Thyroid gland (tissue), 4 donors: Measurements from ENCODE around the gene NT5DC1. TPM values are rescaled to one million over a fixed set of nuclear protein-coding genes. Genes with fewer than 3 reads are reported as not detected.

Source experiments
- DNase-seq, 2 donors: peaks; one replicate each; pipeline ENCODE4 v3.0.0-alpha.2; 2019
- H3K27ac ChIP-seq, 3 donors: fragments of 200-600 bp; sonication (generic); 1 replicate in 2 of 3; 2 replicates in 1 of 3; pipeline ENCODE4 v1.5.1; 2016 to 2019; ENCODE audit warnings: mild to moderate bottlenecking in 1 of 3, moderate library complexity in 1 of 3
- H3K27me3 ChIP-seq: fragments of 200-600 bp; sonication (generic); one replicate; pipeline ENCODE4 v1.5.1; 2019
- H3K36me3 ChIP-seq, 2 donors: fragments of 200-600 bp; sonication (generic); one replicate each; pipeline ENCODE4 v1.5.1; 2016 to 2019
- H3K4me1 ChIP-seq, 2 donors: fragments of 200-600 bp; sonication (generic); one replicate each; pipeline ENCODE4 v1.5.1; 2017 to 2019
- H3K4me3 ChIP-seq, 3 donors: fragments of 200-600 bp; sonication (generic); replicated peaks in 1 of 3; 1 replicate in 2 of 3; 2 replicates in 1 of 3; pipeline ENCODE4 v1.5.1; 2016; ENCODE audit warnings: mild to moderate bottlenecking in 1 of 3
- H3K9me3 ChIP-seq: fragments of 200-600 bp; sonication (generic); one replicate; pipeline ENCODE4 v1.5.1; 2017
- CTCF ChIP-seq, 6 experiments: fragments of 200-600 bp in 3 of 6; fragments of 450-650 bp in 3 of 6; sonication (generic) in 3 of 6; IDR thresholded peaks; one replicate each; pipeline ENCODE4 v1.5.1; 2016 to 2019; ENCODE audit warnings: antibody characterized with exemption in 6 of 6, mild to moderate bottlenecking in 2 of 6, inconsistent platforms in 1 of 6, moderate library complexity in 1 of 6
- POLR2A ChIP-seq, 2 donors: fragments of 450-650 bp; IDR thresholded peaks; one replicate each; pipeline ENCODE4 v1.6.1; 2017; ENCODE audit warnings: antibody characterized with exemption in 2 of 2, mild to moderate bottlenecking in 2 of 2, moderate library complexity in 1 of 2
- WGBS, 2 donors: methylation state at CpG; one replicate each; pipeline ENCODE4 v1.1.5; 2017; 5-methylcytosine and 5-hydroxymethylcytosine counted together
- intact Hi-C: fragments of 100-400 bp; cut with DNase I; formaldehyde crosslinking; loops from one replicate; pipeline ENCODE4 v1.15.1; 2023
- total RNA-seq, 4 donors: library from RNA; depleted of rRNA; stranded (reverse); fragments of >200 nt; gene quantifications; one replicate each; pipeline ENCODE4 v1.2.3, GENCODE V29; 2016

Gene NT5DC1
- total RNA-seq, 4 donors from 2014 or later, result 17.5 to 35.7 (median 22.1) TPM

GRCh38 chr6:116066789-116067188 is 33.9 kb upstream of the NT5DC1 start:
- WGBS, 2 donors, result 87 to 95% methylated on average over 2 of the region's 2 CpGs
- H3K4me3 ChIP-seq, result no peak overlapping the region

GRCh38 chr6:116070101-116070500 is 30.6 kb upstream of the NT5DC1 start:
- H3K4me3 ChIP-seq, result no peak overlapping the region
- H3K9me3 ChIP-seq, result no peaks in the 10 kb centered on the region
- 95 to 98% methylated on average over 1 of the region's 1 CpG for WGBS, 2 donors
- TF ChIP-seq CTCF (IDR thresholded peaks at IDR 0.05), result no peak
- no peak for TF ChIP-seq POLR2A (IDR thresholded peaks at IDR 0.05)
- intact Hi-C loops, result no loop called here
- no peaks in the 10 kb centered on the region for H3K27me3 ChIP-seq
- no peak overlapping the region for H3K27ac ChIP-seq
- H3K4me1 ChIP-seq, result no peaks in the 10 kb centered on the region
- no peaks in the 10 kb centered on the region for H3K36me3 ChIP-seq
- no peak for DNase-seq

More at GRCh38 chr6:116066789-116067188, 33.9 kb upstream of the NT5DC1 start:
- intact Hi-C loops, result no loop called here
- H3K4me1 ChIP-seq, result peaks cover 3% of the 10 kb centered on the region in 2 donors
- H3K27ac ChIP-seq, result no peak overlapping the region
- TF ChIP-seq POLR2A (IDR thresholded peaks at IDR 0.05), result no peak
- no peak for TF ChIP-seq CTCF (IDR thresholded peaks at IDR 0.05)
- no peak for DNase-seq
- H3K9me3 ChIP-seq, result no peaks in the 10 kb centered on the region
- H3K27me3 ChIP-seq, result no peaks in the 10 kb centered on the region
- H3K36me3 ChIP-seq, result no peaks in the 10 kb centered on the region

GRCh38 chr6:116070616-116071389 is 29.9 kb upstream of the NT5DC1 start:
- TF ChIP-seq POLR2A (IDR thresholded peaks at IDR 0.05) (no peak), CTCF (IDR thresholded peaks at IDR 0.05) (no peak)
- H3K27me3 ChIP-seq, result no peaks in the 10 kb centered on the region
- WGBS, 2 donors, result 73 to 79% methylated on average over 2 of the region's 2 CpGs
- no peak for DNase-seq
- no peak overlapping the region for H3K27ac ChIP-seq
- H3K36me3 ChIP-seq, result no peaks in the 10 kb centered on the region
- H3K9me3 ChIP-seq, result no peaks in the 10 kb centered on the region
- H3K4me1 ChIP-seq, result no peaks in the 10 kb centered on the region
- H3K4me3 ChIP-seq, result no peak overlapping the region
- intact Hi-C loops, result no loop called here

- intact Hi-C loops, result no loop called here
- no peaks in the 10 kb centered on the region for H3K4me1 ChIP-seq
- 33 to 35% methylated on average over 1 of the region's 1 CpG for WGBS, 2 donors
- no peak overlapping the region for H3K27ac ChIP-seq
- no peak for DNase-seq
- no peaks in the 10 kb centered on the region for H3K36me3 ChIP-seq
- no peaks in the 10 kb centered on the region for H3K27me3 ChIP-seq
- TF ChIP-seq POLR2A (IDR thresholded peaks at IDR 0.05) (no peak), CTCF (IDR thresholded peaks at IDR 0.05) (no peak)
- no peaks in the 10 kb centered on the region for H3K9me3 ChIP-seq
- no peak overlapping the region for H3K4me3 ChIP-seq
Measured at GRCh38 chr6:116072368-116072767, 28.3 kb upstream of the NT5DC1 start.

- no peak overlapping the region for H3K27ac ChIP-seq
- intact Hi-C loops, result no loop called here
Measured at GRCh38 chr6:116073765-116074440, 26.8 kb upstream of the NT5DC1 start.

More at GRCh38 chr6:116073765-116074440, 26.8 kb upstream of the NT5DC1 start:
- Histone ChIP-seq H3K4me1 (no peaks in the 10 kb centered on the region), H3K36me3 (no peaks in the 10 kb centered on the region), H3K4me3 (no peak overlapping the region), H3K9me3 (no peaks in the 10 kb centered on the region), H3K27me3 (no peaks in the 10 kb centered on the region)
- TF ChIP-seq CTCF (IDR thresholded peaks at IDR 0.05), result no peak
- 83 to 91% methylated on average over 2 of the region's 2 CpGs for WGBS, 2 donors
- DNase-seq, result no peak
